T-helper 1 cell treated with Interleukin-12 subunit alpha and Interleukin-12 subunit beta and Interleukin-4 antibody, amounts not matched to agents 30 μg/mL and 1 μg/mL, for 36 hours (primary cell): ENCODE results near the gene PLEKHG5.

Experiments used
- H3K27ac Mint-ChIP-seq: one replicate; pipeline ENCODE4 v1.8.0; 2021; ENCODE audit warnings: mild to moderate bottlenecking, mixed read lengths
- H3K27me3 Mint-ChIP-seq: one replicate; pipeline ENCODE4 v1.8.0; 2021; ENCODE audit warnings: low read depth, mixed read lengths
- H3K36me3 Mint-ChIP-seq: one replicate; pipeline ENCODE4 v1.8.0; 2021; ENCODE audit warnings: low read depth, mixed read lengths
- H3K4me1 Mint-ChIP-seq: one replicate; pipeline ENCODE4 v1.8.0; 2021; ENCODE audit warnings: low read depth, mixed read lengths
- H3K4me3 Mint-ChIP-seq: one replicate; pipeline ENCODE4 v1.8.0; 2021; ENCODE audit warnings: mild to moderate bottlenecking, moderate library complexity, mixed read lengths
- H3K9me3 Mint-ChIP-seq: one replicate; pipeline ENCODE4 v1.8.0; 2021; ENCODE audit warnings: mixed read lengths

Gene PLEKHG5

DNA sequence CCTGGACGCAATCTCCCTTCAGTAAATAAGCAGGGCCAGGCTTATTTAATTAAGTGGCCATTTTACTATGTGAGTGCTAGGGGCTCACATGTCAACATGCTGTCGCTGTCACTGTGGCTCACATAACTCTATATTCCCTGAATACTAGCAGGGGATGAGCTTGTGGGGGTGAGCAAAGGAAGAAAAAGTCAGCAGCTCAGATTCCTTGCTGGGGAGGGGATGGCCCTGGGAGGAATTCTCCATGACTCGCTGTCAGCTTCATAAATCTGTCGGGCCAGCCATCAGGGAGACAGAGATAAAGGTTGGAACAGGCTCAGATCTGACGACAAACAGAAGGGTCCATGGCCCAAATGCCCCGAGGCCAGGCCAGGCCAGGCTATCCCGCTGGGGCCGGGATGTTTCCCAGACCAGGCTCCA is 26.0 kb upstream of the PLEKHG5 start:
- Mint-ChIP-seq H3K27ac (no peak overlapping the region), H3K4me3 (no peak overlapping the region), H3K9me3 (no peaks in the 10 kb centered on the region), H3K4me1 (no peaks in the 10 kb centered on the region), H3K36me3 (no peaks in the 10 kb centered on the region), H3K27me3 (no peaks in the 10 kb centered on the region)

DNA sequence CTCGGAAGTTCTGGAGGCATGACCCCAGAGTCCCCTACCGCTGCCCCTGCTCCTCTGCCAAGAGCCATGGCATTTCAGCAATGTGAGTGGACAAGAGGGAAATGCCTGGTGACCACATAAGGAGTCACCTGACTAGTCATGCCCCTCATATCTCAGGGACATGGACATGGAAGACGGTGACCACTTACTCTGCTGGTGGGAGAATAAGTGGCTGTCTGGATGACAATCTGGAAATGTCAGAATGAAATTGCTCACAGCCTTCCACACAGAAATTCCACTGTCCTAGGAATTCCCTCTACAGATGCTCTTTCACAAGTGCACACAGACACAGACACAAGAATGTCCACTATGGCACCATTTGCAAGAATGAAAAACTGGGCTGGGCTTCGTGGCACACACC is 24.3 kb upstream of the PLEKHG5 start:
- H3K9me3 Mint-ChIP-seq: no peaks in the 10 kb centered on the region

DNA sequence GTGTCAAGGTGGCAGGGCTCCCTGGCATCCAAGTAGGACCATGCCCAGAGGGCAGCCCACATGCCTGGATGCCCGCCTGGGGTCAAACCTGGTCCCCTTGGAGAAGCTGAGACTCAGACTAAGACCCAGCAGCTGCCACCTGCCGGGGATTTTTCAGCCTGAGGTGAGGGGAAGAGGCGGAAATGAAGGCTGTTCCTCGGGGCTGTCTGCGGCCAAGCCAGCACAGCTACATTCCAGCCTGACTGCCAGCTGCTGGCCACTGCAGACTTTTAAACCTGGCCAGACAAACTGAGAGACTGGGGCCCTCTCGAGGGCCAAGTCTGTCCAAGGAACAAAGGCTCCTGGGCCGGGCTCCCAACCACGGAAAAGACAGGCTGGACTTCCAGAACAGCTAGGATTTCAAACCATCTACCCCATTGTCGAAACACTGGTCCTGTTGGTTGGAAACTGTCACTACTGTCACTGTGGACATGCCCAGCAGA is 21.9 kb upstream of the PLEKHG5 start:
- Mint-ChIP-seq H3K4me1 (no peaks in the 10 kb centered on the region), H3K27ac (no peak overlapping the region), H3K27me3 (no peaks in the 10 kb centered on the region), H3K9me3 (no peaks in the 10 kb centered on the region), H3K36me3 (no peaks in the 10 kb centered on the region), H3K4me3 (no peak overlapping the region)

More for the DNA sequence above, 24.3 kb upstream of the PLEKHG5 start:
- no peaks in the 10 kb centered on the region for H3K36me3 Mint-ChIP-seq
- H3K27ac Mint-ChIP-seq: no peak overlapping the region
- H3K4me3 Mint-ChIP-seq: no peak overlapping the region
- H3K4me1 Mint-ChIP-seq: no peaks in the 10 kb centered on the region
- no peaks in the 10 kb centered on the region for H3K27me3 Mint-ChIP-seq

DNA sequence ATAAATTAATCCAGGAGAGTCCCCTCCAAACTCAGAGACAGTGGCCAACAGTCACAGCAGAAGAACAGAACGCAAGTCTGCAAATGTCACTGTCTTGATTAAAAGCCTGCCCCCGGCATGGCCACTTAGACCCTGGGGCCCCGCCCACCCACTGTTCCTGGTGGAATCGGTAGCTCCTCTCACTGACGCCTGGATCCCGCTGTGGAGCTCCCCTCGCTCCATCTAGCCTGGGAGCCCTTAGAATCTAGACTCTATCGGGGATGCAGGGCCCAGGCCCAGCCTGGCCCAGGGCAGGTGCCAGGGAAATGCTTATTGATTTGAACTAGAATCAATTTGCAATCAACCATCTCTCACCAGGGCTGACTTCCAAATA is 21.4 kb upstream of the PLEKHG5 start:
- no peaks in the 10 kb centered on the region for H3K36me3 Mint-ChIP-seq
- H3K27ac Mint-ChIP-seq: no peak overlapping the region
- no peaks in the 10 kb centered on the region for H3K9me3 Mint-ChIP-seq
- H3K4me3 Mint-ChIP-seq: no peak overlapping the region
- no peaks in the 10 kb centered on the region for H3K27me3 Mint-ChIP-seq
- no peaks in the 10 kb centered on the region for H3K4me1 Mint-ChIP-seq

DNA sequence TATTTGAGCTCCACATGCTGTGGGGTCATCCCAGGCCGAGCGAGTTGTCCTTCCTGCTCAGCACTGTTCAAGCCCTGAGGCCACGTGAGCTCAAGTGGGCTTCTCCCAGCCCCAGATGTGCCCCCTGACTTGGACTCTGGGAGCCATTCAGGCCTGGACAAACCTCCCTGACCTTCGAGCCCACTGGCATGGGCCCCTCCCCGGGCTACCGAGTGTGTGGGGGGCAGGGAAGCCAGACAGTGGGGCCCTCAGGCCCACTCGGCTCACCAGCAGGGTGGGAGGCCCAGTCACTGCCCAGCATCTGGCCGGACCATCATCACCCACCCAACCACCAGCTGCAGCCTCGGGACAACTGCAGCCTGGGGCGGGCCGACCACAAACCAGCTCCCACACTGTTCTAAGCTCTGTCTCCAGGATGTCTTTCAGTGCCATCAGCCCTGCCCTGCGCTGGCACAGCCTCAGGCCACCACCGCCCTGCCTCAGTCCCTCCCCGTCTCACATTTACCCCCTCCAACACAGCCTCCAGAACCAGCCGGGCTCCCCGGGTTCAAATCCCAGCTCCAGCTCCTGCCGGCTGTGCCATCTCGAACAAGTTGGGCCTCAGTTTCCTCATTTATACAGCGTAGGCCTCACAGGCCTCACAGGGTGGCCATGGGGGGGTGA is 20.9 kb upstream of the PLEKHG5 start:
- Mint-ChIP-seq H3K4me1 (no peaks in the 10 kb centered on the region), H3K27ac (no peak overlapping the region), H3K27me3 (no peaks in the 10 kb centered on the region), H3K4me3 (no peak overlapping the region), H3K9me3 (no peaks in the 10 kb centered on the region), H3K36me3 (no peaks in the 10 kb centered on the region)

DNA sequence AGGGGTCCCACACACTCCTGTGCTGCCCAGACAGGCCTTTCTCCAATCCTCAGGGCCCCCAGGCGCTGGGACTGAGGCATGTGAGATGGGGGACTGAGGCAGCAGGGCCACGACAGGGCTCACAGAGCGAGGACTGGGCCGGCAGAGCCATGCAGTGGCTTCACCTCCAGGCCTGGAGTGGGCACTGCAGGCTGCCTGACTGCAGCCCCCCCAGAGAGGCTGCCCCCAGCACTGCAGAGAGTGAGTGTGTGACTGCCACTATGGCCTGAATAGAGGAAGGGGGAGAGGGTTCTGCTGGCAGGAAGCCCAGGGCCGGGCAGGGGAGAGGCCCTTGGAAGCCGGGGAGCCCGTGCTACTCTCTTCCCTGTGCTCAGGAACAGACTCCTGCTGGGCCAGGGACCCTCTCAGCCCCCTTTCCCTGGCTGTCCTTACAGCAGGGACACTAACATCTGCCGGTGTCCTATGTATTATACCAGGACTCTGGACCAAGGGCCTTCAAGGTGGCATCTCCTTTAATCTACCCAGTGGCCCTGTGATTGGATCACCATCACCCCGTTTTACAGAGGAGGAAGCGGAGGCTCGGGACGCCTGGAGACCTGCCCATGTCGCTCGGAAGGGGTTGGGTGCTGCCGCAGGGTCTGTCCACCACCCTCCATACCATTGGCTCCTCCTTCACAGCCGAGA is 20.2 kb upstream of the PLEKHG5 start:
- Mint-ChIP-seq H3K36me3 (no peaks in the 10 kb centered on the region), H3K27ac (no peak overlapping the region), H3K9me3 (no peaks in the 10 kb centered on the region), H3K4me1 (no peaks in the 10 kb centered on the region), H3K4me3 (no peak overlapping the region), H3K27me3 (no peaks in the 10 kb centered on the region)

DNA sequence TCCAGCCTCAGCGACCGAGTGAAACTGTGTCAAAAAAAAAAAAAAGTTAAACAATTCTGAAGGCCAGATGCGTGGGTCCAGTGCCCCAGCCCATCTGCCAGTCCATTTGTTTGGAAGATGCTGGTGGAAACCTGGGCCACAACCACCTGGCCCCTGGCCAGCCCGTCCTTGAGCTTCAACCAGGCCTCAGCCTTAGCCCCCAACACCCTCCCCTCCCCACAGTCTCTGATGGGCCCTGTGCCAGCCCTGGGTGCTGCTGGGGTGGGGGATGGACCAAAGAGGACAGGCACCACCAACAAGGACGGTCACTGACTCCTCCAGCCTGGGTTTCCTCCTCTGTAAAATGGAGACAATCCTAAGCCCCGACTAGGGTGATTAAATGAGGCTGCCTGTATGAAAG is 19.6 kb upstream of the PLEKHG5 start:
- Mint-ChIP-seq H3K9me3 (no peaks in the 10 kb centered on the region), H3K4me1 (no peaks in the 10 kb centered on the region), H3K27ac (no peak overlapping the region), H3K4me3 (no peak overlapping the region), H3K27me3 (no peaks in the 10 kb centered on the region), H3K36me3 (no peaks in the 10 kb centered on the region)

DNA sequence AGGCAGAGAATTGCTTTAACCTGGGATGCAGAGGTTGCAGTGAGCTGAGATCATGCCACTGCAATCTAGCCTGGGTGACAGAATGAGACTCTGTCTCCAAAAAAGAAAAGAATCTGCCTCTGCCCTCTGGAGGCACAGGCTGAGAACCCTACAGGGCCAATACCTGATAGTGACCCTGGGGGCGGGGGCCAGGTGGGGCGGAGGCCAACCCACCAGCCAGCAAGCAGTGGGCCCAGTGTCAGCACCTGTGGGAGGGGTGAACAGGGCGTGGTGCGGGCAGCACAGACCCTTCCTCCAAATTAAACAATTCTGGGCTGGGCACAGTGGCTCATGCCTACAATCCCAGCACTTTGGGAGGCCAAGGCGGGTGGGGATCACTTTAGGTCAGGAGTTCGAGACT is 19.0 kb upstream of the PLEKHG5 start:
- no peaks in the 10 kb centered on the region for H3K36me3 Mint-ChIP-seq
- H3K27me3 Mint-ChIP-seq: no peaks in the 10 kb centered on the region
- no peaks in the 10 kb centered on the region for H3K9me3 Mint-ChIP-seq
- H3K4me3 Mint-ChIP-seq: no peak overlapping the region
- H3K27ac Mint-ChIP-seq: no peak overlapping the region
- H3K4me1 Mint-ChIP-seq: no peaks in the 10 kb centered on the region

DNA sequence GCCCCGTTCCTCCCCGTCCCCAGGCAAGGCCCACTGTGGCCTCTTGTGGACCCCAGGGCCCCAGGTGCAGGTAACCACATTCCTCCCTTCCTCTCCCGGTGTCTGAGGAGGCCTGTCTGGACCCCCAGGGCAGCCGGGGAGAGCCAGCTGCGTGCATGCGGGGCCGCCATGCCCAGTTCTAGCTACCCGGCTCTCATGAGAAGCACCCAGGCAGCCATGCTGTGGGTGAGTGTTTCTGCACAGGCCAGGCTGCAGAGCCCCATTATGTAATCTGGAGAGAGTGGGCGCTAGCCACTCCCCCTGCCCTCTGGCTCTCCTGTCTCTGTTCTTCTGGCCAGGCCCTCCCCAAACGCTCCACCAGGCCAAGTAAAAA is 18.4 kb upstream of the PLEKHG5 start:
- no peaks in the 10 kb centered on the region for H3K36me3 Mint-ChIP-seq
- no peak overlapping the region for H3K27ac Mint-ChIP-seq
- no peaks in the 10 kb centered on the region for H3K27me3 Mint-ChIP-seq
- no peak overlapping the region for H3K4me3 Mint-ChIP-seq
- H3K9me3 Mint-ChIP-seq: no peaks in the 10 kb centered on the region
- H3K4me1 Mint-ChIP-seq: no peaks in the 10 kb centered on the region

DNA sequence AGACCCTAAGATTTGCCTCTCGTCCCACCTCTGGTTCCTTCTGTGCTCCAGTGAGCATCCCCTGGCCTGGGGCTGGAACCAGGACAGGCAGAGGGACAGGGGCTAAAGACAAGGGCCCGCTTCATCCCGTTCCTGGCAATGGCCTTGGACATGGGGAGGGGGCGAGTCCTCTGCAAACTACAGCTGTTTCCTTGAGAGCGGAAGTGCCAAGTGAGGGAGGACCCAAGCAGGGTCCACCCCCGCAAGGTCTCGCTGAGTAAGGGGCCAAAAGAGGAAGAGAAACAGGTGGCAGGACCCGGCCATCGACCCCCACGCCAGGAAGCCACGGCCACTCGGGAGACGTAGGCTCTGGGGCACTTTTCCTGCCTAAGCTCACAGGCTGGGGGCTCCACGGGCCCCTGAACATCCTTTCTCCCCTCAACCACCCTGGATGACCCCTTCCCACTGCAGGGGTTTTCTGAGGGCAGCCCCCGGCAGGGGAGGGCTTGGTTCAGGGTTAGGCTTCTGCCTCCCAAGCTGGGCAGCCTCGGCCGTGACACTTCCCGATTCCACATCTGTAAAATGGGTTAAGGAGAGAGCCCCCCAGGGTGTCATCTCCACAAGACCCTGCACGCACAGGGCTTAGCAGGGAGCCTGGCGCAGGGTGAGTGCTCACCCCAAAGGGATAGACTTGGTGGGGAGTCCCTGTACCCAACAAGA is 17.9 kb upstream of the PLEKHG5 start:
- H3K36me3 Mint-ChIP-seq: no peaks in the 10 kb centered on the region
- no peak overlapping the region for H3K27ac Mint-ChIP-seq
- no peak overlapping the region for H3K4me3 Mint-ChIP-seq
- no peaks in the 10 kb centered on the region for H3K4me1 Mint-ChIP-seq
- no peaks in the 10 kb centered on the region for H3K27me3 Mint-ChIP-seq
- H3K9me3 Mint-ChIP-seq: no peaks in the 10 kb centered on the region

DNA sequence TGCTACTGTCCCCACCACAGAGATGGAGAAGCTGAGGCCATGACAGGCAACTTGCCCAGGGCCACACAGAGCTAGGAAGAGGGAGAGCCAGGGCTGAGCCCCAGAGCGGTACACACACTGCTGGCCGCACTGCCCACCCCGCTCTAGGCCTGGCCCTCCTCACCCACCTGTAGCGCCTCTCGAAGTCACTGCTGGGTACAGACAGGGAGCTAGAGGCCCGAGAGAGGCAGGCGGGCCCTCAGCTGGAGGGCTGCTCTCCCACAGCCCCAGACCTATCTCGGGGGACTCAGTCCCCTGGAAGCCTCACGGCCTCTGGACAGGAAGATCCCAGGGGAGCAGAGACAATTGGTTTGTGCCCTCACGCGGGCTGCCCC is 17.3 kb upstream of the PLEKHG5 start:
- Mint-ChIP-seq H3K9me3 (no peaks in the 10 kb centered on the region), H3K36me3 (no peaks in the 10 kb centered on the region), H3K4me1 (no peaks in the 10 kb centered on the region), H3K27me3 (no peaks in the 10 kb centered on the region), H3K27ac (no peak overlapping the region), H3K4me3 (no peak overlapping the region)

DNA sequence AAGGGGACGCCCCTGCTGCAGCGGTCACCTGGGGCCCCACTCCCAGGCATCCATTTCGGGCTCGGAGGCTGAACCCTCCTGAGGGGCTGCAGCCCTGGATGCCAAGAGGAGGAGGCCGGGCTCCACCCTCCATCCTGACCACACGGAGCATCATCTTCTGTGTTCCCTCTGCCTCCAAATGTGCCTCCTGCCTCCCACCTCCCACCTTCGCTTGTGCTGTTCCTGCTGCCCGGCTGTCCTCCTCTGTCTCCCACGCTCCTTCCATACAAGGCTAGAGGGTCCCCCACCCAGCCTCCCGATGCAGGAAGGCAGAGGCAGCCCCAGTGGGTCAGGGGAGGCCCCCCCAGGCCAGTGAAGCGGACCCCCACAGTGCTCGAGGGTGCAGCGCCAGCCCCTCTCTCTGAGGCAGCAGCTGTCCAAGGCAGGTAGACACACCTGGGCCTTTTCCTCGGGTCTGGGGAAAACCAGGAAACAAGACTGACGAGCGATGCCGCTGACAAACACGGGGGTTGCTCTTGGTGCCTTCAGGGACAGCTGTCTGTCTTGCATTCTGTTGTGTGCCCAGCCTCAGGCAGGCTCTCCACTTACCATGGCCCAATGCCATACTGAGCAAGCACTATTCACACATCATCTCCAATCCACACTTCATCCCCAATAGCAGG is 16.8 kb upstream of the PLEKHG5 start:
- no peaks in the 10 kb centered on the region for H3K4me1 Mint-ChIP-seq
- no peak overlapping the region for H3K27ac Mint-ChIP-seq
- H3K4me3 Mint-ChIP-seq: no peak overlapping the region
- H3K9me3 Mint-ChIP-seq: no peaks in the 10 kb centered on the region
- no peaks in the 10 kb centered on the region for H3K27me3 Mint-ChIP-seq
- H3K36me3 Mint-ChIP-seq: no peaks in the 10 kb centered on the region

DNA sequence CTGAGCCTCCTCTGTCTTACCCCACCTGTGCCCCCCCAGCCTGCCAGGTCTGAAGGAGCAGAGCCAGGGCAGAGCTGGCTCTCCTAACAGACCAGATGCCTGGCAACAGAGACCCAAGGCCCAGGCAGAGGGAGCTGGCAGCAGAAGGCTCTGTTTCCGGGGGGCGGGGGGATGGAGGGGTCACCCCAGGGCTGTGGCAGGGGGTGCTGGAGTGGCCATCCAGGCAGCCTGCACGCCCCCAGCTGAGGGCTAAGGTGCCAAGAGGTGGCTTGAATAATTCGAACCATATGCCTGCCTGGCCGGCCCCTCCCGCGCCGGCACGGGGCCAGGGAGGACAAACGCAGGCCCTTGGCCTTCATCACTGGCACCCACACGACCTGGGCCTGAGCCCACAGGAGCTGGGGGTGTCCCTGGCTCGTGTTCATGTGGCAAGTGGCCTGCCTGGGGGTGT is 16.0 kb upstream of the PLEKHG5 start:
- Mint-ChIP-seq H3K9me3 (no peaks in the 10 kb centered on the region), H3K4me3 (no peak overlapping the region), H3K4me1 (no peaks in the 10 kb centered on the region), H3K27ac (no peak overlapping the region), H3K27me3 (no peaks in the 10 kb centered on the region), H3K36me3 (no peaks in the 10 kb centered on the region)

DNA sequence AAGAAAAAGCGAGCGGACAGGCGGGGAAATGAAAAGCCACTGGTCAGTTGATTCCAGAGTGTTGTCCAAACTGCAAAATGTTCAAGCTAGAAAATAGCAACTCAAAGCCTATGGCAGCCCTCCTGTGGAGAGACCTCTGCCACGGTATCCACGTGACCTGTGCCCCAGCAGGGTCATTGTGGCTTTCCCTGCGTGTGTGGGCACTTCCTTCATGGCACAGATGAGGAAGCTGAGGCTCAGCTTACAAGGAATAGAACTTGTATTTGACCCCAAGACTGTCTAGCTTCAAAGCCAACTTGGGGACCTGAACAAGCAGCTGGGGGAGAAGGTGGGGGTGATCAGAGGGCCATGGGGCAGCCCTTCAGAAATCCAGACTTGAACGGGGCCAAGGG is 15.6 kb upstream of the PLEKHG5 start:
- no peaks in the 10 kb centered on the region for H3K4me1 Mint-ChIP-seq
- no peaks in the 10 kb centered on the region for H3K36me3 Mint-ChIP-seq
- H3K4me3 Mint-ChIP-seq: no peak overlapping the region
- no peaks in the 10 kb centered on the region for H3K9me3 Mint-ChIP-seq
- H3K27ac Mint-ChIP-seq: no peak overlapping the region
- no peaks in the 10 kb centered on the region for H3K27me3 Mint-ChIP-seq
